T-helper 9 cell (primary cell): ENCODE results near the gene UNC13C.

Experiments used
- DNase-seq: peaks from one replicate; pipeline ENCODE4 v3.0.0-alpha.2; 2020

The UNC13C gene

GRCh38 chr15:54502416-54503075 lies 524.3 kb downstream of the UNC13C start:
- DNase-seq, result no peak

GRCh38 chr15:54504695-54505094 lies 526.5 kb downstream of the UNC13C start:
- DNase-seq, result no peak

GRCh38 chr15:54506977-54507524 lies 528.8 kb downstream of the UNC13C start:
- DNase-seq, result no peak

- no peak for DNase-seq
Observed at GRCh38 chr15:54514601-54515000, 536.4 kb downstream of the UNC13C start.

- no peak for DNase-seq
Observed at GRCh38 chr15:54515664-54516582, 537.7 kb downstream of the UNC13C start.

- DNase-seq, result no peak
Observed at GRCh38 chr15:54517366-54517765, 539.1 kb downstream of the UNC13C start.

GRCh38 chr15:54518156-54518882 lies 540.1 kb downstream of the UNC13C start:
- DNase-seq, result no peak

GRCh38 chr15:54519577-54519976 lies 541.3 kb downstream of the UNC13C start:
- DNase-seq, result no peak

- DNase-seq, result no peak
Observed at GRCh38 chr15:54520616-54521015, 542.4 kb downstream of the UNC13C start.

GRCh38 chr15:54521206-54521605 lies 543.0 kb downstream of the UNC13C start:
- no peak for DNase-seq

GRCh38 chr15:54528021-54528420 lies 549.8 kb downstream of the UNC13C start:
- DNase-seq, result no peak

GRCh38 chr15:54540721-54541120 lies 562.5 kb downstream of the UNC13C start:
- no peak for DNase-seq

GRCh38 chr15:54547491-54547890 lies 569.2 kb downstream of the UNC13C start:
- DNase-seq, result no peak

- no peak for DNase-seq
Observed at GRCh38 chr15:54550954-54551353, 572.7 kb downstream of the UNC13C start.

- DNase-seq, result no peak
Observed at GRCh38 chr15:54556231-54556630, 578.0 kb downstream of the UNC13C start.

GRCh38 chr15:54559405-54560069 lies 581.3 kb downstream of the UNC13C start:
- DNase-seq, result no peak

GRCh38 chr15:54560417-54560816 lies 582.2 kb downstream of the UNC13C start:
- DNase-seq, result no peak

- no peak for DNase-seq
Observed at GRCh38 chr15:54564166-54564565, 585.9 kb downstream of the UNC13C start.

- DNase-seq, result no peak
Observed at GRCh38 chr15:54566654-54567053, 588.4 kb downstream of the UNC13C start.

- no peak for DNase-seq
Observed at GRCh38 chr15:54567408-54568035, 589.3 kb downstream of the UNC13C start.

- no peak for DNase-seq
Observed at GRCh38 chr15:54568381-54568780, 590.1 kb downstream of the UNC13C start.

- no peak for DNase-seq
Observed at GRCh38 chr15:54571576-54571975, 593.3 kb downstream of the UNC13C start.
